H1 (cell line): ENCODE results near the gene BRD3OS. TPM values are rescaled to one million over a fixed set of nuclear protein-coding genes. Genes with fewer than 3 reads are reported as not detected.
A peak's percentile ranks its signal among the peaks of the same experiment; 100 is the strongest.

Experiments
- CTCF ChIA-PET: fragments of 300-600 bp; sonication (Branson Sonifier 250); formaldehyde crosslinking; loops from one replicate; lab custom pipeline; 2021; ENCODE audit not compliant: partially characterized antibody; lab: Charles Lee
- POLR2A ChIA-PET: fragments of 300-600 bp; sonication (Branson Sonifier 250); formaldehyde crosslinking; loops from one replicate; lab custom pipeline; 2021; ENCODE audit warnings: inconsistent platforms; ENCODE audit not compliant: partially characterized antibody; lab: Charles Lee
- DNase-seq, 2 experiments: peaks; one replicate each; pipeline versions ENCODE4 v3.0.0 to v3.0.0-alpha.2; 2010 to 2022; ENCODE audit warnings: low spot score in 2 of 2, low read depth in 1 of 2, mixed read lengths in 1 of 2
- FAIRE-seq: peaks from 2 replicates; lab custom pipeline; 2011; peaks lifted over from hg19 to GRCh38; lab: Jason Lieb, UNC
- H2AFZ ChIP-seq: 2 replicates; pipeline ENCODE4 v1.8.1; 2012; ENCODE audit warnings: low read length, inconsistent platforms
- H2AK5ac ChIP-seq: 2 replicates; pipeline ENCODE4 v1.6.1; 2013; ENCODE audit warnings: low read depth, low read length
- H2BK120ac ChIP-seq: replicated peaks from 2 replicates; pipeline ENCODE3; 2013; ENCODE audit warnings: low read depth, low read length, inconsistent platforms
- H2BK12ac ChIP-seq: 2 replicates; pipeline ENCODE4 v1.6.1; 2013; ENCODE audit warnings: low read depth, low read length
- H2BK15ac ChIP-seq: 2 replicates; pipeline ENCODE4 v1.6.1; 2013; ENCODE audit warnings: low read length
- H2BK20ac ChIP-seq: 2 replicates; pipeline ENCODE4 v1.6.1; 2013; ENCODE audit warnings: low read length
- H2BK5ac ChIP-seq: 2 replicates; pipeline ENCODE4 v1.6.1; 2013; ENCODE audit warnings: low read depth, low read length
- H3K14ac ChIP-seq: 2 replicates; pipeline ENCODE4 v1.6.1; 2013; ENCODE audit warnings: inconsistent platforms; ENCODE audit not compliant: insufficient read length
- H3K18ac ChIP-seq: 2 replicates; pipeline ENCODE4 v1.6.1; 2013; ENCODE audit warnings: low read length; ENCODE audit errors: extremely low read depth
- H3K23ac ChIP-seq: 2 replicates; pipeline ENCODE4 v1.6.1; 2013; ENCODE audit warnings: inconsistent platforms; ENCODE audit not compliant: insufficient read length
- H3K23me2 ChIP-seq: 2 replicates; pipeline ENCODE4 v1.6.1; 2013; ENCODE audit warnings: low read depth, low read length
- H3K27ac ChIP-seq: 2 replicates; pipeline ENCODE4 v1.6.1; 2011; ENCODE audit warnings: low read depth, low read length, inconsistent platforms
- H3K27me3 ChIP-seq, 4 experiments: replicated peaks in 1 of 4; 1 replicate in 1 of 4; 2 replicates in 3 of 4; pipeline versions ENCODE4 v1.6.1 to v1.8.1; 2011 to 2013; ENCODE audit warnings: low read length in 3 of 4, mild to moderate bottlenecking in 3 of 4, inconsistent platforms in 2 of 4, mixed read lengths in 2 of 4, moderate library complexity in 1 of 4; ENCODE audit not compliant: control insufficient read depth in 3 of 4, insufficient read depth in 3 of 4; ENCODE audit errors: extremely low read depth in 1 of 4
- H3K36me3 ChIP-seq, 4 experiments: 2 replicates each; pipeline versions ENCODE4 v1.6.1 to v1.8.1; 2011 to 2013; ENCODE audit warnings: mild to moderate bottlenecking in 4 of 4, low read length in 3 of 4, moderate library complexity in 2 of 4, control low read depth in 1 of 4, inconsistent platforms in 1 of 4; ENCODE audit not compliant: insufficient read depth in 4 of 4, control insufficient read depth in 2 of 4
- H3K4ac ChIP-seq: replicated peaks from 2 replicates; pipeline ENCODE3; 2013; ENCODE audit warnings: low read length, low read depth, mixed read lengths, inconsistent platforms; ENCODE audit not compliant: insufficient read length
- H3K4me1 ChIP-seq, 4 experiments: replicated peaks in 1 of 4; 1 replicate in 1 of 4; 2 replicates in 3 of 4; pipeline versions ENCODE4 v1.6.1 to v1.8.1; 2011 to 2013; ENCODE audit warnings: low read length in 3 of 4, inconsistent platforms in 2 of 4, mixed read lengths in 1 of 4; ENCODE audit not compliant: insufficient read depth in 4 of 4, control insufficient read depth in 3 of 4
- H3K4me2 ChIP-seq, 2 experiments: 2 replicates each; pipeline versions ENCODE4 v1.6.1 to v1.8.1; 2011 to 2013; ENCODE audit warnings: low read depth in 2 of 2, low read length in 2 of 2, control low read depth in 1 of 2, inconsistent platforms in 1 of 2, mild to moderate bottlenecking in 1 of 2; ENCODE audit not compliant: insufficient read depth in 1 of 2
- H3K4me3 ChIP-seq, 4 experiments: fragments of 200-600, 300-600 bp in 1 of 4; sonication (generic), shearing (Covaris generic), sonication (Bioruptor Twin) in 1 of 4; 2 replicates each; pipeline versions ENCODE4 v1.5.1 to v1.8.1; 2011 to 2016; ENCODE audit warnings: low read length in 4 of 4, low read depth in 3 of 4, control low read depth in 2 of 4, inconsistent platforms in 2 of 4, mild to moderate bottlenecking in 2 of 4, mixed read lengths in 1 of 4, moderate library complexity in 1 of 4; ENCODE audit not compliant: insufficient read depth in 2 of 4; ENCODE audit errors: extremely low read depth in 1 of 4
- H3K56ac ChIP-seq: replicated peaks from 2 replicates; pipeline ENCODE3; 2013; ENCODE audit warnings: low read depth, mild to moderate bottlenecking, mixed read lengths, low read length, inconsistent platforms; ENCODE audit not compliant: insufficient read length
- H3K79me1 ChIP-seq: 2 replicates; pipeline ENCODE4 v1.6.1; 2013; ENCODE audit warnings: low read depth, low read length, control low read depth
- H3K79me2 ChIP-seq, 2 experiments: 2 replicates each; pipeline versions ENCODE4 v1.6.1 to v1.8.1; 2012 to 2013; ENCODE audit warnings: low read length in 2 of 2, mild to moderate bottlenecking in 2 of 2, inconsistent platforms in 1 of 2; ENCODE audit not compliant: insufficient read depth in 2 of 2, control insufficient read depth in 1 of 2
- H3K9ac ChIP-seq, 4 experiments: replicated peaks in 1 of 4; 1 replicate in 1 of 4; 2 replicates in 3 of 4; pipeline versions ENCODE4 v1.6.1 to v1.8.1; 2011 to 2013; ENCODE audit warnings: low read depth in 3 of 4, low read length in 3 of 4, control low read depth in 2 of 4, mild to moderate bottlenecking in 2 of 4, moderate library complexity in 2 of 4, inconsistent platforms in 1 of 4; ENCODE audit errors: extremely low read depth in 1 of 4
- H3K9me3 ChIP-seq, 2 experiments: 2 replicates each; pipeline versions ENCODE4 v1.6.1 to v1.8.1; 2012 to 2013; ENCODE audit warnings: mild to moderate bottlenecking in 2 of 2, moderate library complexity in 2 of 2, control low read depth in 1 of 2, inconsistent platforms in 1 of 2, low read depth in 1 of 2, low read length in 1 of 2, mixed read lengths in 1 of 2; ENCODE audit not compliant: insufficient read depth in 2 of 2
- H4K20me1 ChIP-seq, 2 experiments: replicated peaks in 1 of 2; 2 replicates each; pipeline versions ENCODE3 to v1.8.1; 2011 to 2013; ENCODE audit warnings: inconsistent platforms in 2 of 2, low read length in 2 of 2, mild to moderate bottlenecking in 1 of 2; ENCODE audit not compliant: insufficient read depth in 2 of 2, control insufficient read depth in 1 of 2
- H4K5ac ChIP-seq: 2 replicates; pipeline ENCODE4 v1.6.1; 2013; ENCODE audit warnings: low read length, low read depth, mixed read lengths, inconsistent platforms; ENCODE audit not compliant: insufficient read length
- H4K8ac ChIP-seq: 2 replicates; pipeline ENCODE4 v1.8.0; 2013; ENCODE audit warnings: mild to moderate bottlenecking, moderate library complexity, low read length, inconsistent platforms; ENCODE audit not compliant: insufficient read depth; ENCODE audit errors: extremely low read depth
- H4K91ac ChIP-seq: replicated peaks from 2 replicates; pipeline ENCODE3; 2013; ENCODE audit warnings: low read length, mixed read lengths, inconsistent platforms; ENCODE audit not compliant: insufficient read length
- CEBPB ChIP-seq: IDR thresholded peaks from 2 replicates; pipeline ENCODE4 v1.6.1; 2012; ENCODE audit warnings: low read depth, low read length
- KDM4A ChIP-seq: IDR thresholded peaks from one replicate; pipeline ENCODE4 v1.7.1; 2012; ENCODE audit warnings: low read depth, mild to moderate bottlenecking, moderate library complexity, low read length, inconsistent platforms; ENCODE audit not compliant: severe bottlenecking
- WGBS, 2 experiments: shearing (Covaris generic) in 1 of 2; methylation state at CpG; one replicate each; pipeline versions ENCODE4 v1.1.6 to v1.1.7; 2013 to 2015; ENCODE audit warnings: low lambda C conversion rate in 2 of 2, mixed read lengths in 2 of 2, inconsistent platforms in 1 of 2, low coverage in 1 of 2, missing lambda C conversion rate in 1 of 2; ENCODE audit not compliant: insufficient replicate concordance in 2 of 2, insufficient coverage in 1 of 2, insufficient read length in 1 of 2; ENCODE audit errors: extremely low coverage in 1 of 2, missing lambda C conversion rate in 1 of 2; 5-methylcytosine and 5-hydroxymethylcytosine counted together
- polyA plus RNA-seq, 7 experiments: library from polyadenylated mRNA; depleted of rRNA in 3 of 7; stranded (reverse) in 5 of 7; unstranded in 2 of 7; fragments of >200 nt in 5 of 7; fragments of 200-250 nt in 2 of 7; gene quantifications; 1 replicate in 5 of 7; 2 replicates in 1 of 7; 4 replicates in 1 of 7; pipeline versions ENCODE4 v1.2.1 to v1.2.3, GENCODE V29; 2011 to 2013; ENCODE audit warnings: missing spikeins in 2 of 7, mixed read lengths in 2 of 7
- total RNA-seq: library from RNA; stranded (reverse); fragmentation: NEBNext Ultra II Directional; extraction: Animal tissue kit (Norgen Biotek cat#: 25700); gene quantifications from 2 replicates; pipeline ENCODE4 v1.2.1, GENCODE V29; 2021

The BRD3OS gene
- total and polyA plus RNA-seq, 2 of the 8 experiments (the other 6 are each of a cell fraction or from before 2014, with no cell fraction given), result 12.7 to 20.2 TPM

DNA sequence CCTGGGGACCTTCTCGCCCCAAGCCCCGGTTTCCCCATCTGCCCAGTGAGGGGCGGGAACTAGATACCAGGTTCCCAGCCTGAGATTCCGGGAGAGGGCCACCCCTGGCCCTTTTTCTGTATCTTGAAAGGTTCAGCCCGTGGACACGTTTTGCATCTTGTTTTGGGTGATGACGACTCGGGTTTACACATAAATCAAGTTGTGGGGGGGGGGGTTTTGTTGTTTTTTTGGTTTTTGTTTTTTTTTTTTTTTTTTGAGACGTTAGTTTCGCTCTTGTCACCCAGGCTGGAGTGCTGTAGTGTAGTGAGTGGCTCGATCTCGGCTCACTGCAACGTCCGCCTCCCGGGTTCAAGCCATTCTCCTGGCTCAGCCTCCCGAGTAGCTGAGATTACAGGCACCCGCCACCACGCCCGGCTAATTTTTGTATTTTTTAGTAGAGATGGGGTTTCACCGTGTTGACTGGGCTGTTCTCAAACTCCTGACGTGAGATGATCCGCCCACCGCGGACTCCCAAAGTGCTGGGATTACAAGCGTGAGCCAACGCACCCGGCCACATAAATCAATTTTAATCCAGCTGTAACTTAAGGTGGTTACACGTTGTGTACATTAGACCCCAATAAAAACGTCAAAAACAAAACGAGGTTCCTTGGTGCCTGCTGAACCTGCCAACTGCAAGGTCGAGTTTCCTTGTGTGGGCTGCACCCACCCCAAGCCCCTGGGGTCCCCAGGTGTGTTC lies 43.6 kb downstream of the BRD3OS start:
- Histone ChIP-seq H4K8ac (peak overlapping the region; percentile 45), H3K4me3 (peak overlapping the region; percentile 52 to 84 (median 61)), H3K36me3 (no peaks in the 10 kb centered on the region), H3K79me1 (peaks cover 9% of the 10 kb centered on the region), H3K4ac (no peak overlapping the region), H3K23ac (no peak overlapping the region), H3K27ac (peak overlapping the region; percentile 43; the same call in 1 of the 2 replicates), H4K5ac (peak overlapping the region; percentile 71), H2BK120ac (no peak overlapping the region), H3K27me3 (peaks cover 0 to 13% (median 10%) of the 10 kb centered on the region in 4 experiments; a peak in 3 of 7 replicates), H2BK12ac (no peak overlapping the region), H3K79me2 (peaks cover 22 to 33% of the 10 kb centered on the region in 2 experiments), H3K9me3 (peaks cover 3 to 11% of the 10 kb centered on the region in 2 experiments; a peak in 3 of 4 replicates), H4K91ac (no peak overlapping the region), H2BK15ac (no peak overlapping the region), H3K4me1 (peaks cover 0 to 5% (median 4%) of the 10 kb centered on the region in 4 experiments; a peak in 5 of 7 replicates), H2BK5ac (no peak overlapping the region), H3K4me2 (peak overlapping the region; percentile 34 to 77), H4K20me1 (peaks cover 15 to 20% of the 10 kb centered on the region in 2 experiments), H2AK5ac (0 out of 2 replicates have a peak overlapping the region, but pooled peaks have one; percentile 20), H2BK20ac (no peak overlapping the region), H3K18ac (no peak overlapping the region), H3K9ac (no peak overlapping the region; a peak in 1 of 7 replicates), H2AFZ (no peak overlapping the region; the same call in 1 of the 2 replicates), H3K14ac (no peak overlapping the region), H3K56ac (no peak overlapping the region), H3K23me2 (peaks cover 5% of the 10 kb centered on the region)
- WGBS, 2 experiments, result 42% methylated on average over 26 of the region's 31 CpGs; no CpG with 5 or more reads in 1 of the 2 experiments
- no peak for DNase-seq
- TF ChIP-seq KDM4A (peak; percentile 70), CEBPB (no peak)
- FAIRE-seq, result no peak
- POLR2A ChIA-PET, result interaction anchor here (0.6 to 1.0 kb wide), 2 partner anchors 60 to 67 kb away, joined by 3 read pairs; partner anchors contain the start of gene WDR5
- CTCF ChIA-PET, result interaction anchor here (1.4 kb wide), 1 partner anchor 94 kb away, joined by 3 read pairs; no protein-coding TSS in a partner anchor
